ENCODE measurements around the gene SOD2. TPM values are rescaled to one million over a fixed set of nuclear protein-coding genes. Genes with fewer than 3 reads are reported as not detected.

Gene SOD2
- total and polyA plus RNA-seq, 2 of the 13 experiments (the other 11 are each of a cell fraction or from before 2014, with no cell fraction given) = 304 to 309 TPM

DNA sequence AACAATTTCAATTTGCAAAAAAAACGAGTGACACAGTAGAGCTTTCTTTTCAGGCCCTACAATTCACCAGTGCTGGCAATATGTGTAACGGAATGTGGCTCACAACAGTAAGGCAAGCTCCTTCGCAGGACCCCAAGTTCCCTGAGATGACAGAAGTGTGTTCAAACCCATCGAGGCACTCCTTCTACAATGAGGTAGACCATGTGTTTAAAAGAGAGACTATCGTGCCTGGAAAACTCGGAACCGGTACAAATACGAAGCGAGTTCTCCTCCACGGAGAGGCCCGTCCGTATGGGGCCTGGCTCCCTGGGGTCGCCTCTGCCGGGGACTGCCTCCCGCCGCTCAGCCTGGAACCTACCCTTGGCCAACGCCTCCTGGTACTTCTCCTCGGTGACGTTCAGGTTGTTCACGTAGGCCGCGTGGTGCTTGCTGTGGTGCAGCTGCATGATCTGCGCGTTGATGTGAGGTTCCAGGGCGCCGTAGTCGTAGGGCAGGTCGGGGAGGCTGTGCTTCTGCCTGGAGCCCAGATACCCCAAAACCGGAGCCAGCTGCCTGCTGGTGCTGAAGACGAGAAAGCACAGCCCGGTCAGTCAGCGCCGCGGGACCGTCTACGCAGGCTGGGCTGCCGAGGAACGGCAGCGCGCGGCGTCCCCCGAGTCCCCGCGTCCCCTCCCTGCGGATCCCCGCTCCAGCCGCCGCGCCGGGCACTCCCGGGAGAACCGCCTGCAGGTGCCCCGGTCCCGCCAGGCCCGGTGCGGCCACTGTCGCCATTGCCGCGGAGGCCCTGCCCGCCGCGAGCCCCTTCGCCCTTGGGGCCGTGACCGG is 526 bp downstream of the SOD2 start (continued):
- TF ChIP-seq FOSL2 (CRISPR knock-in tag; IDR thresholded peaks at IDR 0.05) (no peak), MIER3 (CRISPR knock-in tag; IDR thresholded peaks at IDR 0.05; ENCODE audit: borderline replicate concordance) (no peak), ZBTB7B (CRISPR knock-in tag; IDR thresholded peaks at IDR 0.05) (no peak; the same call in 1 of the 2 replicates), KLF16 (CRISPR knock-in tag; IDR thresholded peaks at IDR 0.05) (peak in 1 of 2 experiments; percentile 45; a peak in 1 of 4 replicates), DNMT1 (CRISPR knock-in tag; IDR thresholded peaks at IDR 0.05) (no peak), TBL1XR1 (IDR thresholded peaks at IDR 0.05; ENCODE audit: borderline replicate concordance, low read length, partially characterized antibody) (no peak), PTBP1 (IDR thresholded peaks at IDR 0.05; ENCODE audit: low read depth, low read length, poor library complexity, severe bottlenecking) (no peak), ZIK1 (CRISPR knock-in tag; IDR thresholded peaks at IDR 0.05; ENCODE audit: borderline replicate concordance, low read depth) (no peak), NRL (CRISPR knock-in tag; IDR thresholded peaks at IDR 0.05; ENCODE audit: borderline replicate concordance) (no peak), ZNF549 (CRISPR knock-in tag; IDR thresholded peaks at IDR 0.05) (no peak), SMAD1 (CRISPR knock-in tag; IDR thresholded peaks at IDR 0.05; ENCODE audit: borderline replicate concordance, low read depth) (0 out of 2 replicates have a peak, but pooled peaks have one; percentile 4), ZNF292 (CRISPR knock-in tag; IDR thresholded peaks at IDR 0.05; ENCODE audit: borderline replicate concordance, low read depth) (0 out of 2 replicates have a peak, but pooled peaks have one; percentile 39), POLR2G (IDR thresholded peaks at IDR 0.05; ENCODE audit: low read depth, low read length) (no peak), ZMAT3 (CRISPR knock-in tag; conservative IDR thresholded peaks at IDR 0.05) (no peak), ARNTL (CRISPR knock-in tag; IDR thresholded peaks at IDR 0.05) (0 out of 2 replicates have a peak, but pooled peaks have one; percentile 5), ZNF609 (CRISPR knock-in tag; IDR thresholded peaks at IDR 0.05; ENCODE audit: borderline replicate concordance) (no peak), KAT2B (IDR thresholded peaks at IDR 0.05; ENCODE audit: borderline replicate concordance, low read depth, low read length) (no peak), HES4 (CRISPR knock-in tag; IDR thresholded peaks at IDR 0.05; ENCODE audit: borderline replicate concordance) (0 out of 2 replicates have a peak, but pooled peaks have one; percentile 38), ZNF282 (IDR thresholded peaks at IDR 0.05; ENCODE audit: partially characterized antibody) (no peak), ZNF382 (CRISPR knock-in tag; IDR thresholded peaks at IDR 0.05; ENCODE audit: borderline replicate concordance) (no peak), ZNF550 (CRISPR knock-in tag; IDR thresholded peaks at IDR 0.05; ENCODE audit: borderline replicate concordance) (peak; percentile 49), NR2F1 (CRISPR knock-in tag; IDR thresholded peaks at IDR 0.05) (0 out of 4 replicates have a peak, but pooled peaks of 1 of the 2 experiments have one; percentile 8), TBX2 (CRISPR knock-in tag; IDR thresholded peaks at IDR 0.05; ENCODE audit: borderline replicate concordance) (peak; percentile 28; the same call in 1 of the 2 replicates)
